Measurements from ENCODE around the gene EARS2. TPM values are rescaled to one million over a fixed set of nuclear protein-coding genes. Genes with fewer than 3 reads are reported as not detected.

EARS2 gene
- total and polyA plus RNA-seq, 2 donors from 2014 or later = 21.6 to 30.4 TPM

- intact Hi-C loops (cut with DNase I) = no loop called here
Measured at GRCh38 chr16:23476289-23476688, 80.9 kb downstream of the EARS2 start.

More at GRCh38 chr16:23476289-23476688, 80.9 kb downstream of the EARS2 start:
- Histone ChIP-seq H3K4me3 (ENCODE audit: low read length in 3 of 3) (no peak overlapping the region), H3K4me1 (ENCODE audit: control insufficient read depth in 2 of 3, insufficient read depth in 2 of 3, low read depth in 1 of 3, low read length in 3 of 3) (no peaks in the 10 kb centered on the region), H3K27ac (ENCODE audit: low read depth in 2 of 2, low read length in 2 of 2) (no peak overlapping the region), H3K27me3 (ENCODE audit: control insufficient read depth, insufficient read depth, low read length) (no peaks in the 10 kb centered on the region), H3K36me3 (ENCODE audit: control insufficient read depth in 2 of 3, insufficient read depth in 3 of 3, low read length in 3 of 3) (peaks cover 13 to 67% (median 37%) of the 10 kb centered on the region in 3 donors), H3K9ac (ENCODE audit: low read length in 3 of 3) (no peak overlapping the region), H3K9me3 (ENCODE audit: control insufficient read depth in 2 of 3, insufficient read depth in 1 of 3, low read length in 3 of 3) (no peaks in the 10 kb centered on the region)
- TF ChIP-seq CTCF (IDR thresholded peaks at IDR 0.05; ENCODE audit: borderline replicate concordance, extremely low read depth, insufficient read depth) = no peak
- FAIRE-seq = no peak
- no peak for DNase-seq

Other genes starting within 250 kb of the EARS2 start
- gene COG7, start 104.2 kb downstream of the EARS2 start, total RNA-seq = 25.2 TPM
- 27.0 TPM for gene COG7, start 104.2 kb downstream of the EARS2 start, polyA plus RNA-seq (ENCODE audit: insufficient read depth, low read depth, low replicate concordance)
- 79.9 TPM for gene GGA2, start 46.9 kb downstream of the EARS2 start, total RNA-seq
- gene GGA2, start 46.9 kb downstream of the EARS2 start, polyA plus RNA-seq (ENCODE audit: insufficient read depth, low read depth, low replicate concordance) = 43.5 TPM
- gene UBFD1, start 377 bp upstream of the EARS2 start, total RNA-seq = 52.8 TPM
- gene UBFD1, start 377 bp upstream of the EARS2 start, polyA plus RNA-seq (ENCODE audit: insufficient read depth, low read depth, low replicate concordance) = 20.8 TPM
- 66.6 TPM for gene NDUFAB1, start 39.0 kb upstream of the EARS2 start, total RNA-seq
- gene NDUFAB1, start 39.0 kb upstream of the EARS2 start, polyA plus RNA-seq (ENCODE audit: insufficient read depth, low read depth, low replicate concordance) = 374 TPM
- 11.7 TPM for gene PALB2, start 84.0 kb upstream of the EARS2 start, total RNA-seq
- gene PALB2, start 84.0 kb upstream of the EARS2 start, polyA plus RNA-seq (ENCODE audit: insufficient read depth, low read depth, low replicate concordance) = 5.7 TPM
- gene DCTN5, start 84.1 kb upstream of the EARS2 start, total RNA-seq = 60.5 TPM
- gene DCTN5, start 84.1 kb upstream of the EARS2 start, polyA plus RNA-seq (ENCODE audit: insufficient read depth, low read depth, low replicate concordance) = 36.5 TPM
- 2.5 TPM for gene PLK1, start 121.5 kb upstream of the EARS2 start, total RNA-seq
- 0.71 TPM for gene PLK1, start 121.5 kb upstream of the EARS2 start, polyA plus RNA-seq (ENCODE audit: insufficient read depth, low read depth, low replicate concordance)
- not detected for gene ERN2, start 155.9 kb upstream of the EARS2 start, total RNA-seq
- not detected for gene ERN2, start 155.9 kb upstream of the EARS2 start, polyA plus RNA-seq (ENCODE audit: insufficient read depth, low read depth, low replicate concordance)
- gene CHP2, start 197.7 kb upstream of the EARS2 start, total RNA-seq = not detected
- gene CHP2, start 197.7 kb upstream of the EARS2 start, polyA plus RNA-seq (ENCODE audit: insufficient read depth, low read depth, low replicate concordance) = 6.8 TPM